Measurements from ENCODE around the gene APBB2.
"Not testable (repeated sequence)": the region's sequence is repeated elsewhere in the genome, so short reads cannot be mapped to it uniquely, and the experiment has no call there.

The APBB2 gene

GRCh38 chr4:40923316-40924095 lies 290.8 kb downstream of the APBB2 start:
- DNase-seq (ENCODE audit: low read depth in 1 of 2, low spot score in 1 of 2): no peak
- in situ Hi-C loops (cut with HindIII; ENCODE audit: low pct_unique_long_range_greater_than_20kb, low sequenced_read_pairs): no loop called here

GRCh38 chr4:40919976-40920375 lies 294.4 kb downstream of the APBB2 start:
- DNase-seq (ENCODE audit: low read depth in 1 of 2, low spot score in 1 of 2); in situ Hi-C loops (cut with HindIII; ENCODE audit: low pct_unique_long_range_greater_than_20kb, low sequenced_read_pairs): not testable (repeated sequence)

More at GRCh38 chr4:40923316-40924095, 290.8 kb downstream of the APBB2 start:
- TF ChIP-seq JUND (IDR thresholded peaks at IDR 0.05; ENCODE audit: low read depth): no peak

GRCh38 chr4:40918330-40918729 lies 296.0 kb downstream of the APBB2 start:
- no peak for TF ChIP-seq JUND (IDR thresholded peaks at IDR 0.05; ENCODE audit: low read depth)
- in situ Hi-C loops (cut with HindIII; ENCODE audit: low pct_unique_long_range_greater_than_20kb, low sequenced_read_pairs): no loop called here
- DNase-seq (ENCODE audit: low read depth in 1 of 2, low spot score in 1 of 2): peak in 1 of 2 experiments; percentile 28

- DNase-seq (ENCODE audit: low read depth in 1 of 2, low spot score in 1 of 2): peak in 1 of 2 experiments; percentile 25
- no peak for TF ChIP-seq JUND (IDR thresholded peaks at IDR 0.05; ENCODE audit: low read depth)
- in situ Hi-C loops (cut with HindIII; ENCODE audit: low pct_unique_long_range_greater_than_20kb, low sequenced_read_pairs): no loop called here
These were observed 297.5 kb downstream of the APBB2 start for GRCh38 chr4:40916880-40917279.

GRCh38 chr4:40916218-40916555 lies 298.2 kb downstream of the APBB2 start:
- DNase-seq (ENCODE audit: low read depth in 1 of 2, low spot score in 1 of 2): no peak
- TF ChIP-seq JUND (IDR thresholded peaks at IDR 0.05; ENCODE audit: low read depth): no peak
- in situ Hi-C loops (cut with HindIII; ENCODE audit: low pct_unique_long_range_greater_than_20kb, low sequenced_read_pairs): no loop called here

- in situ Hi-C loops (cut with HindIII; ENCODE audit: low pct_unique_long_range_greater_than_20kb, low sequenced_read_pairs): no loop called here
- no peak for DNase-seq (ENCODE audit: low read depth in 1 of 2, low spot score in 1 of 2)
These were observed 298.8 kb downstream of the APBB2 start for GRCh38 chr4:40915318-40916217.

GRCh38 chr4:40912460-40913184 lies 301.7 kb downstream of the APBB2 start:
- in situ Hi-C loops (cut with HindIII; ENCODE audit: low pct_unique_long_range_greater_than_20kb, low sequenced_read_pairs): no loop called here
- no peak for TF ChIP-seq JUND (IDR thresholded peaks at IDR 0.05; ENCODE audit: low read depth)
- no peak for DNase-seq (ENCODE audit: low read depth in 1 of 2, low spot score in 1 of 2)

More at GRCh38 chr4:40915318-40916217, 298.8 kb downstream of the APBB2 start:
- TF ChIP-seq JUND (IDR thresholded peaks at IDR 0.05; ENCODE audit: low read depth): no peak

GRCh38 chr4:40910706-40911105 lies 303.6 kb downstream of the APBB2 start:
- DNase-seq (ENCODE audit: low read depth in 1 of 2, low spot score in 1 of 2): no peak
- in situ Hi-C loops (cut with HindIII; ENCODE audit: low pct_unique_long_range_greater_than_20kb, low sequenced_read_pairs): no loop called here
- no peak for TF ChIP-seq JUND (IDR thresholded peaks at IDR 0.05; ENCODE audit: low read depth)

GRCh38 chr4:40909363-40909876 lies 304.9 kb downstream of the APBB2 start:
- no peak for TF ChIP-seq JUND (IDR thresholded peaks at IDR 0.05; ENCODE audit: low read depth)
- no peak for DNase-seq (ENCODE audit: low read depth in 1 of 2, low spot score in 1 of 2)
- in situ Hi-C loops (cut with HindIII; ENCODE audit: low pct_unique_long_range_greater_than_20kb, low sequenced_read_pairs): no loop called here

- DNase-seq (ENCODE audit: low read depth in 1 of 2, low spot score in 1 of 2): peak; percentile 32 to 80
- TF ChIP-seq JUND (IDR thresholded peaks at IDR 0.05; ENCODE audit: low read depth): no peak
- in situ Hi-C loops (cut with HindIII; ENCODE audit: low pct_unique_long_range_greater_than_20kb, low sequenced_read_pairs): no loop called here
These were observed 305.5 kb downstream of the APBB2 start for GRCh38 chr4:40908702-40909362.

- no peak for TF ChIP-seq JUND (IDR thresholded peaks at IDR 0.05; ENCODE audit: low read depth)
- in situ Hi-C loops (cut with HindIII; ENCODE audit: low pct_unique_long_range_greater_than_20kb, low sequenced_read_pairs): no loop called here
- DNase-seq (ENCODE audit: low read depth in 1 of 2, low spot score in 1 of 2): no peak
These were observed 306.0 kb downstream of the APBB2 start for GRCh38 chr4:40908297-40908696.

GRCh38 chr4:40905414-40905813 lies 308.9 kb downstream of the APBB2 start:
- no peak for TF ChIP-seq JUND (IDR thresholded peaks at IDR 0.05; ENCODE audit: low read depth)
- in situ Hi-C loops (cut with HindIII; ENCODE audit: low pct_unique_long_range_greater_than_20kb, low sequenced_read_pairs): no loop called here
- no peak for DNase-seq (ENCODE audit: low read depth in 1 of 2, low spot score in 1 of 2)

GRCh38 chr4:40900531-40900930 lies 313.8 kb downstream of the APBB2 start:
- DNase-seq (ENCODE audit: low read depth in 1 of 2, low spot score in 1 of 2); in situ Hi-C loops (cut with HindIII; ENCODE audit: low pct_unique_long_range_greater_than_20kb, low sequenced_read_pairs): not testable (repeated sequence)

Data from T47D (cell line).